Smooth muscle cell (in vitro differentiated cells): ENCODE data around the gene IL18BP. TPM values are rescaled to one million over a fixed set of nuclear protein-coding genes. Genes with fewer than 3 reads are reported as not detected.

Experiments
- DNase-seq: peaks from one replicate; lab custom pipeline; 2025; ENCODE audit not compliant: unreplicated experiment; lab: John Stamatoyannopoulos, UW
- H2AFZ ChIP-seq: fragments of 200-600 bp; sonication (generic); 2 replicates; pipeline ENCODE4 v1.6.0; 2016; ENCODE audit warnings: antibody characterized with exemption, low read depth, mild to moderate bottlenecking
- H3F3A ChIP-seq: fragments of 200-600 bp; sonication (generic); 2 replicates; pipeline ENCODE4 v1.6.0; 2017; ENCODE audit warnings: antibody characterized with exemption, low read depth
- H3K27ac ChIP-seq: fragments of 200-600 bp; sonication (generic); 2 replicates; pipeline ENCODE4 v1.5.1; 2016; ENCODE audit warnings: low read depth, mild to moderate bottlenecking
- H3K27me3 ChIP-seq: fragments of 200-600 bp; sonication (generic); 2 replicates; pipeline ENCODE4 v1.6.1; 2016; ENCODE audit warnings: low read depth, mild to moderate bottlenecking
- H3K36me3 ChIP-seq: fragments of 200-600 bp; sonication (generic); 2 replicates; pipeline ENCODE4 v1.5.1; 2016; ENCODE audit warnings: low read depth
- H3K4me1 ChIP-seq: fragments of 200-600 bp; sonication (generic); 2 replicates; pipeline ENCODE4 v1.5.1; 2016; ENCODE audit warnings: low read depth
- H3K4me2 ChIP-seq: fragments of 200-600 bp; sonication (generic); 2 replicates; pipeline ENCODE4 v1.6.0; 2016; ENCODE audit warnings: mild to moderate bottlenecking
- H3K4me3 ChIP-seq: fragments of 200-600 bp; sonication (generic); 2 replicates; pipeline ENCODE4 v1.5.1; 2016; ENCODE audit warnings: mild to moderate bottlenecking
- H3K79me2 ChIP-seq: fragments of 200-600 bp; sonication (generic); 2 replicates; pipeline ENCODE4 v1.6.0; 2016; ENCODE audit warnings: low read depth, mild to moderate bottlenecking
- H3K9ac ChIP-seq: fragments of 200-600 bp; sonication (generic); 2 replicates; pipeline ENCODE4 v1.6.0; 2016; ENCODE audit warnings: low read depth
- H3K9me3 ChIP-seq: fragments of 200-600 bp; sonication (generic); replicated peaks from 2 replicates; pipeline ENCODE4 v1.5.1; 2016; ENCODE audit warnings: low read depth
- H4K20me1 ChIP-seq: fragments of 200-600 bp; sonication (generic); 2 replicates; pipeline ENCODE4 v1.6.0; 2016; ENCODE audit warnings: low read depth
- CTCF ChIP-seq: fragments of 200-600 bp; sonication (generic); IDR thresholded peaks from 2 replicates; pipeline ENCODE4 v1.5.1; 2017; ENCODE audit warnings: borderline replicate concordance, mild to moderate bottlenecking, antibody characterized with exemption; ENCODE audit not compliant: insufficient read depth, poor library complexity, severe bottlenecking
- WGBS: methylation state at CpG from one replicate; pipeline ENCODE4 v1.1.7; 2016; ENCODE audit warnings: low lambda C conversion rate; 5-methylcytosine and 5-hydroxymethylcytosine counted together
- polyA plus RNA-seq: library from polyadenylated mRNA; unstranded; fragments of >200 nt; fragmentation: Nextera tagmentation; extraction: Ambion mirVana; gene quantifications from 2 replicates; pipeline ENCODE4 v1.2.1, GENCODE V29; 2016
- total RNA-seq: library from RNA; depleted of rRNA; stranded (reverse); fragments of >200 nt; gene quantifications from 2 replicates; pipeline ENCODE4 v1.2.3, GENCODE V29; 2014

IL18BP gene
- total and polyA plus RNA-seq, 2 experiments from 2014 or later: 0.55 to 4.5 TPM

GRCh38 chr11:72012091-72012630, 13.5 kb downstream of the IL18BP start:
- 95% methylated on average over 5 of the region's 5 CpGs for WGBS
- no peak overlapping the region for H3K4me3 ChIP-seq
- H3K27ac ChIP-seq: no peak overlapping the region
- H3K4me2 ChIP-seq: no peak overlapping the region
- H3K27me3 ChIP-seq: no peaks in the 10 kb centered on the region
- H3K79me2 ChIP-seq: peaks cover 6% of the 10 kb centered on the region
- H3K36me3 ChIP-seq: peaks cover 11% of the 10 kb centered on the region
- no peak overlapping the region for H2AFZ ChIP-seq
- H3K9me3 ChIP-seq: no peaks in the 10 kb centered on the region
- H3F3A ChIP-seq: peaks cover 7% of the 10 kb centered on the region
- TF ChIP-seq CTCF: no peak
- H4K20me1 ChIP-seq: peaks cover 54% of the 10 kb centered on the region
- no peak for DNase-seq
- H3K4me1 ChIP-seq: no peaks in the 10 kb centered on the region
- no peak overlapping the region for H3K9ac ChIP-seq

- Histone ChIP-seq H3K4me3 (no peak overlapping the region), H3K27ac (no peak overlapping the region), H3K36me3 (peaks cover 5% of the 10 kb centered on the region), H3K9ac (no peak overlapping the region), H3K4me1 (no peaks in the 10 kb centered on the region), H3F3A (no peaks in the 10 kb centered on the region), H3K9me3 (no peaks in the 10 kb centered on the region), H3K79me2 (peaks cover 6% of the 10 kb centered on the region), H3K4me2 (no peak overlapping the region), H4K20me1 (peaks cover 47% of the 10 kb centered on the region), H2AFZ (no peak overlapping the region), H3K27me3 (no peaks in the 10 kb centered on the region)
- TF ChIP-seq CTCF: no peak
- no peak for DNase-seq
- 96% methylated on average over 33 of the region's 33 CpGs for WGBS
These were observed 14.4 kb downstream of the IL18BP start for GRCh38 chr11:72012897-72013721.

- Histone ChIP-seq H3F3A (no peaks in the 10 kb centered on the region), H3K4me2 (no peak overlapping the region), H4K20me1 (peaks cover 47% of the 10 kb centered on the region), H2AFZ (no peak overlapping the region), H3K27me3 (no peaks in the 10 kb centered on the region), H3K9ac (no peak overlapping the region), H3K79me2 (peaks cover 6% of the 10 kb centered on the region), H3K27ac (no peak overlapping the region), H3K4me1 (no peaks in the 10 kb centered on the region), H3K36me3 (peaks cover 3% of the 10 kb centered on the region), H3K9me3 (no peaks in the 10 kb centered on the region), H3K4me3 (no peak overlapping the region)
- WGBS: 97% methylated on average over 38 of the region's 38 CpGs
- TF ChIP-seq CTCF: no peak
- no peak for DNase-seq
These were observed 15.3 kb downstream of the IL18BP start for GRCh38 chr11:72013765-72014711.
